GM23338 (cell line): ENCODE data around the gene ZBTB8A. TPM values are rescaled to one million over a fixed set of nuclear protein-coding genes. Genes with fewer than 3 reads are reported as not detected.

Source experiments
- ATAC-seq: fragments of 200-7000 bp; cut with Tn5 transposase; 3 replicates; pipeline ENCODE4 v1.9.1; 2020
- DNase-seq: peaks from one replicate; pipeline ENCODE4 v3.0.0-alpha.2; 2015; ENCODE audit warnings: low spot score
- H2AFZ ChIP-seq: fragments of 200-600 bp; sonication (generic); 2 replicates; pipeline ENCODE4 v1.8.0; 2016; ENCODE audit warnings: antibody characterized with exemption, mild to moderate bottlenecking, moderate library complexity
- H3F3A ChIP-seq: fragments of 200-600 bp; sonication (generic); replicated peaks from 2 replicates; pipeline ENCODE4 v1.8.0; 2017; ENCODE audit warnings: antibody characterized with exemption, mixed run types, low read depth
- H3K27ac ChIP-seq: fragments of 200-600 bp; sonication (generic); 2 replicates; pipeline ENCODE4 v1.6.1; 2016; ENCODE audit warnings: low read depth
- H3K27me3 ChIP-seq: fragments of 200-600 bp; sonication (generic); 2 replicates; pipeline ENCODE4 v1.8.0; 2016; ENCODE audit warnings: mild to moderate bottlenecking, mixed run types, moderate library complexity; ENCODE audit not compliant: insufficient read depth
- H3K36me3 ChIP-seq: fragments of 200-600 bp; sonication (generic); 2 replicates; pipeline ENCODE4 v1.8.0; 2016; ENCODE audit warnings: mild to moderate bottlenecking; ENCODE audit not compliant: insufficient read depth
- H3K4me1 ChIP-seq: fragments of 200-600 bp; sonication (generic); 2 replicates; pipeline ENCODE4 v1.8.0; 2016; ENCODE audit warnings: mild to moderate bottlenecking, moderate library complexity; ENCODE audit not compliant: insufficient read depth
- H3K4me2 ChIP-seq: fragments of 200-600 bp; sonication (generic); 2 replicates; pipeline ENCODE4 v1.7.1; 2017; ENCODE audit warnings: mixed run types
- H3K4me3 ChIP-seq: fragments of 200-600 bp; sonication (generic); 2 replicates; pipeline ENCODE4 v1.6.1; 2016; ENCODE audit warnings: mixed run types
- H3K79me2 ChIP-seq: fragments of 200-600 bp; sonication (generic); replicated peaks from 2 replicates; pipeline ENCODE4 v1.8.0; 2017; ENCODE audit warnings: mild to moderate bottlenecking; ENCODE audit not compliant: insufficient read depth
- H3K9me2 ChIP-seq: fragments of 200-600 bp; sonication (generic); 2 replicates; pipeline ENCODE4 v1.8.0; 2017; ENCODE audit not compliant: insufficient read depth
- H4K20me1 ChIP-seq: fragments of 200-600 bp; sonication (generic); replicated peaks from 2 replicates; pipeline ENCODE4 v1.8.0; 2017; ENCODE audit warnings: mild to moderate bottlenecking; ENCODE audit not compliant: insufficient read depth
- H3K27ac Mint-ChIP-seq: 2 replicates; pipeline ENCODE4 v1.8.0; 2020; ENCODE audit warnings: inconsistent platforms, mild to moderate bottlenecking, moderate library complexity, mixed read lengths
- H3K27me3 Mint-ChIP-seq: 3 replicates; pipeline ENCODE4 v1.8.0; 2022; ENCODE audit warnings: low read depth, mild to moderate bottlenecking, moderate library complexity, mixed read lengths, inconsistent platforms; ENCODE audit not compliant: insufficient read depth, poor library complexity
- H3K36me3 Mint-ChIP-seq: 3 replicates; pipeline ENCODE4 v1.8.0; 2021; ENCODE audit warnings: low read depth, mild to moderate bottlenecking, inconsistent platforms, moderate library complexity, mixed read lengths
- H3K4me1 Mint-ChIP-seq: 3 replicates; pipeline ENCODE4 v1.8.0; 2020; ENCODE audit warnings: mild to moderate bottlenecking, inconsistent platforms, mixed read lengths
- H3K4me3 Mint-ChIP-seq: 3 replicates; pipeline ENCODE4 v1.8.0; 2021; ENCODE audit warnings: moderate library complexity, mild to moderate bottlenecking, inconsistent platforms, mixed read lengths
- H3K9me3 Mint-ChIP-seq: 3 replicates; pipeline ENCODE4 v1.8.0; 2020; ENCODE audit warnings: moderate library complexity, mild to moderate bottlenecking, inconsistent platforms, mixed read lengths
- EZH2 ChIP-seq: fragments of 200-600 bp; sonication (generic); IDR thresholded peaks from one replicate; pipeline ENCODE4 v1.8.0; 2017; ENCODE audit warnings: antibody characterized with exemption, mild to moderate bottlenecking, low read depth; ENCODE audit not compliant: unreplicated experiment
- JUNB ChIP-seq: IDR thresholded peaks from one replicate; pipeline ENCODE4 v1.6.1; 2016; ENCODE audit warnings: antibody characterized with exemption; ENCODE audit not compliant: unreplicated experiment
- NANOG ChIP-seq: IDR thresholded peaks from 2 replicates; pipeline ENCODE4 v1.6.1; 2016; ENCODE audit warnings: antibody characterized with exemption, borderline replicate concordance
- POLR2AphosphoS5 ChIP-seq: IDR thresholded peaks from 2 replicates; pipeline ENCODE4 v1.6.1; 2016; ENCODE audit warnings: antibody characterized with exemption, low read depth
- STAT1 ChIP-seq: IDR thresholded peaks from one replicate; pipeline ENCODE4 v1.6.1; 2016; ENCODE audit warnings: antibody characterized with exemption; ENCODE audit not compliant: unreplicated experiment
- ZNF114 ChIP-seq: fragments of 250-450 bp; sonication (Bioruptor Pico); IDR thresholded peaks from 2 replicates; pipeline ENCODE4 v1.5.0; 2020; ENCODE audit warnings: mild to moderate bottlenecking, moderate library complexity
- ZNF331 ChIP-seq: fragments of 250-450 bp; sonication (Bioruptor Pico); IDR thresholded peaks from 2 replicates; pipeline ENCODE4 v1.5.0; 2020; ENCODE audit warnings: low read depth, mild to moderate bottlenecking, moderate library complexity
- polyA plus RNA-seq: library from polyadenylated mRNA; unstranded; fragments of >200 nt; fragmentation: Nextera tagmentation; extraction: Ambion mirVana; gene quantifications from 2 replicates; pipeline ENCODE4 v1.2.1, GENCODE V29; 2016
- total RNA-seq: library from RNA; depleted of rRNA; stranded (reverse); fragments of >200 nt; shearing (Covaris generic); gene quantifications from 2 replicates; pipeline ENCODE4 v1.2.3, GENCODE V29; 2014
- TF ChIP-seq, protein P1 (sequence below), 2 experiments: fragments of 200-600 bp in 1 of 2; sonication (generic) in 1 of 2; conservative IDR thresholded peaks; 2 replicates each; pipeline versions ENCODE4 v1.5.1 to v1.6.1; 2016 to 2017; ENCODE audit warnings: antibody characterized with exemption in 2 of 2, low read depth in 2 of 2, mild to moderate bottlenecking in 2 of 2, moderate library complexity in 1 of 2
- TF ChIP-seq, protein P2 (sequence below): IDR thresholded peaks from one replicate; pipeline ENCODE4 v1.6.1; 2018; ENCODE audit warnings: antibody characterized with exemption; ENCODE audit not compliant: unreplicated experiment
- TF ChIP-seq, protein P3 (sequence below): IDR thresholded peaks from 2 replicates; pipeline ENCODE4 v1.6.1; 2016; ENCODE audit warnings: antibody characterized with exemption

ZBTB8A gene
- total and polyA plus RNA-seq, 2 experiments from 2014 or later: 6.1 to 8.4 TPM

DNA sequence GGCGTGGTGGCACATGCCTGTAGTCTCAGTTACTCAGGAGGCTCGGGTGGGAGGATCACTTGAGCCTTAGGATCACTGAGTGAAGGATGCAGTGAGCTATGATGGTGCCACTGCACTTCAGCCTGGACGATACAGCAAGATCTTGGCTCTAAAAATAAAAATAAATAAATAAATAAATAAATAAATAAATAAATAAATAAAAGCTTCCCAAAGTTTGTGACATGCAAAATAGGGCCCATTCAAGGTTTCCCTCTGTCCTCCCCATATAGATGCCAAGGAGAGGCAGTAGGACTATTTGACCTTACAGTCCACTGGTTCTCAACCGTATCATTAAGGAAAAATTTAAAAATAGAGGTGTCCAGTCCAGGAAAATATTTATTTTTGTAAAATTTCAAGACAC, 70.0 kb downstream of the ZBTB8A start (continued):
- TF ChIP-seq, protein P1, sequence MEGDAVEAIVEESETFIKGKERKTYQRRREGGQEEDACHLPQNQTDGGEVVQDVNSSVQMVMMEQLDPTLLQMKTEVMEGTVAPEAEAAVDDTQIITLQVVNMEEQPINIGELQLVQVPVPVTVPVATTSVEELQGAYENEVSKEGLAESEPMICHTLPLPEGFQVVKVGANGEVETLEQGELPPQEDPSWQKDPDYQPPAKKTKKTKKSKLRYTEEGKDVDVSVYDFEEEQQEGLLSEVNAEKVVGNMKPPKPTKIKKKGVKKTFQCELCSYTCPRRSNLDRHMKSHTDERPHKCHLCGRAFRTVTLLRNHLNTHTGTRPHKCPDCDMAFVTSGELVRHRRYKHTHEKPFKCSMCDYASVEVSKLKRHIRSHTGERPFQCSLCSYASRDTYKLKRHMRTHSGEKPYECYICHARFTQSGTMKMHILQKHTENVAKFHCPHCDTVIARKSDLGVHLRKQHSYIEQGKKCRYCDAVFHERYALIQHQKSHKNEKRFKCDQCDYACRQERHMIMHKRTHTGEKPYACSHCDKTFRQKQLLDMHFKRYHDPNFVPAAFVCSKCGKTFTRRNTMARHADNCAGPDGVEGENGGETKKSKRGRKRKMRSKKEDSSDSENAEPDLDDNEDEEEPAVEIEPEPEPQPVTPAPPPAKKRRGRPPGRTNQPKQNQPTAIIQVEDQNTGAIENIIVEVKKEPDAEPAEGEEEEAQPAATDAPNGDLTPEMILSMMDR (conservative IDR thresholded peaks at IDR 0.05; ENCODE audit: low read depth in 2 of 2): no peak
- TF ChIP-seq STAT1 (no peak), ZNF114 (CRISPR knock-in tag) (no peak), JUNB (no peak), ZNF331 (no peak), POLR2AphosphoS5 (no peak), NANOG (no peak), EZH2 (no peak)
- TF ChIP-seq, protein P2, sequence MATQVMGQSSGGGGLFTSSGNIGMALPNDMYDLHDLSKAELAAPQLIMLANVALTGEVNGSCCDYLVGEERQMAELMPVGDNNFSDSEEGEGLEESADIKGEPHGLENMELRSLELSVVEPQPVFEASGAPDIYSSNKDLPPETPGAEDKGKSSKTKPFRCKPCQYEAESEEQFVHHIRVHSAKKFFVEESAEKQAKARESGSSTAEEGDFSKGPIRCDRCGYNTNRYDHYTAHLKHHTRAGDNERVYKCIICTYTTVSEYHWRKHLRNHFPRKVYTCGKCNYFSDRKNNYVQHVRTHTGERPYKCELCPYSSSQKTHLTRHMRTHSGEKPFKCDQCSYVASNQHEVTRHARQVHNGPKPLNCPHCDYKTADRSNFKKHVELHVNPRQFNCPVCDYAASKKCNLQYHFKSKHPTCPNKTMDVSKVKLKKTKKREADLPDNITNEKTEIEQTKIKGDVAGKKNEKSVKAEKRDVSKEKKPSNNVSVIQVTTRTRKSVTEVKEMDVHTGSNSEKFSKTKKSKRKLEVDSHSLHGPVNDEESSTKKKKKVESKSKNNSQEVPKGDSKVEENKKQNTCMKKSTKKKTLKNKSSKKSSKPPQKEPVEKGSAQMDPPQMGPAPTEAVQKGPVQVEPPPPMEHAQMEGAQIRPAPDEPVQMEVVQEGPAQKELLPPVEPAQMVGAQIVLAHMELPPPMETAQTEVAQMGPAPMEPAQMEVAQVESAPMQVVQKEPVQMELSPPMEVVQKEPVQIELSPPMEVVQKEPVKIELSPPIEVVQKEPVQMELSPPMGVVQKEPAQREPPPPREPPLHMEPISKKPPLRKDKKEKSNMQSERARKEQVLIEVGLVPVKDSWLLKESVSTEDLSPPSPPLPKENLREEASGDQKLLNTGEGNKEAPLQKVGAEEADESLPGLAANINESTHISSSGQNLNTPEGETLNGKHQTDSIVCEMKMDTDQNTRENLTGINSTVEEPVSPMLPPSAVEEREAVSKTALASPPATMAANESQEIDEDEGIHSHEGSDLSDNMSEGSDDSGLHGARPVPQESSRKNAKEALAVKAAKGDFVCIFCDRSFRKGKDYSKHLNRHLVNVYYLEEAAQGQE: no peak

DNA sequence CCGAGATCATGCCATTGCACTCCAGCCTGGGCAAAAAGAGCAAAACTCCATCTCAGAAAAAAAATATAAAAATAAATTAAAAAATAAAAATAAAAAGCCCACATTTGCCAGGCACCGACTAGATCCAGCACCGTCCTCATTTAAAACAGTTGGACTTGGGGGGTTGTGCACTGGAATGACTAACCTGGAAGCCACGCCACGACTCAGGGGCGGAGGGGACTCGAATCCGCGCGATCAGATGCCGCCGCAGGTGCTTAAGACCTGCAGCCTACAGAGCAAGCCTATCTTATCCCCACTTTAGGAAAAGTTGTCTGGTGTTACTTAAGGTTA, 72.6 kb downstream of the ZBTB8A start:
- Histone ChIP-seq H4K20me1 (no peaks in the 10 kb centered on the region), H2AFZ (peak overlapping the region; percentile 91), H3K36me3 (no peaks in the 10 kb centered on the region), H3K27ac (no peak overlapping the region), H3K4me2 (peak overlapping the region; percentile 82), H3K79me2 (no peaks in the 10 kb centered on the region), H3K4me3 (peak overlapping the region; percentile 53), H3K4me1 (no peaks in the 10 kb centered on the region), H3K27me3 (no peaks in the 10 kb centered on the region), H3F3A (no peaks in the 10 kb centered on the region; the same call in 1 of the 2 replicates), H3K9me2 (no peaks in the 10 kb centered on the region)
- no peaks in the 10 kb centered on the region for H3K9me3 Mint-ChIP-seq
- H3K27me3 Mint-ChIP-seq: peaks cover 5% of the 10 kb centered on the region
- H3K4me3 Mint-ChIP-seq: peak overlapping the region; percentile 78
- no peak for ATAC-seq
- peaks cover 5% of the 10 kb centered on the region; the same call in 2 of the 3 replicates for H3K4me1 Mint-ChIP-seq
- H3K27ac Mint-ChIP-seq: no peak overlapping the region
- DNase-seq: no peak
- H3K36me3 Mint-ChIP-seq: no peaks in the 10 kb centered on the region
- TF ChIP-seq, protein P3, sequence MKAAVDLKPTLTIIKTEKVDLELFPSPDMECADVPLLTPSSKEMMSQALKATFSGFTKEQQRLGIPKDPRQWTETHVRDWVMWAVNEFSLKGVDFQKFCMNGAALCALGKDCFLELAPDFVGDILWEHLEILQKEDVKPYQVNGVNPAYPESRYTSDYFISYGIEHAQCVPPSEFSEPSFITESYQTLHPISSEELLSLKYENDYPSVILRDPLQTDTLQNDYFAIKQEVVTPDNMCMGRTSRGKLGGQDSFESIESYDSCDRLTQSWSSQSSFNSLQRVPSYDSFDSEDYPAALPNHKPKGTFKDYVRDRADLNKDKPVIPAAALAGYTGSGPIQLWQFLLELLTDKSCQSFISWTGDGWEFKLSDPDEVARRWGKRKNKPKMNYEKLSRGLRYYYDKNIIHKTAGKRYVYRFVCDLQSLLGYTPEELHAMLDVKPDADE: no peak
- TF ChIP-seq, protein P2: no peak
